PC-3 (cell line): ENCODE results near the gene CSNK2A2.

Experiments
- CTCF ChIP-seq: fragments of 300-600 bp; sonication (generic); conservative IDR thresholded peaks from 2 replicates; pipeline ENCODE4 v1.5.1; 2017; ENCODE audit warnings: antibody characterized with exemption, low read depth, mild to moderate bottlenecking, low read length
- EZH2 ChIP-seq: fragments of 300-600 bp; sonication (generic); IDR thresholded peaks from one replicate; pipeline ENCODE4 v1.6.1; 2017; ENCODE audit warnings: antibody characterized with exemption, mild to moderate bottlenecking, low read length; ENCODE audit not compliant: unreplicated experiment

- TF ChIP-seq CTCF (no peak), EZH2 (no peak)
Measured at GRCh38 chr16:58177353-58177710, 20.6 kb downstream of the CSNK2A2 start.
